BLaER1 treated with 17β-estradiol and CSF1 and Interleukin-3, amounts not matched to agents 10 nM and 100 nM (cell line): Measurements from ENCODE around the gene DFFB.
A peak's percentile ranks its signal among the peaks of the same experiment; 100 is the strongest.

Source experiments
- H3K27ac ChIP-seq, 11 experiments: shearing (Covaris generic); formaldehyde crosslinking; 2 replicates each; pipeline ENCODE4 v1.8.1; 2022
- H3K27me3 ChIP-seq, 11 experiments: shearing (Covaris generic); formaldehyde crosslinking; 2 replicates each; pipeline ENCODE4 v1.8.1; 2022
- H3K36me3 ChIP-seq, 11 experiments: shearing (Covaris generic); formaldehyde crosslinking; 2 replicates each; pipeline ENCODE4 v1.8.1; 2022
- H3K4me1 ChIP-seq, 10 experiments: shearing (Covaris generic); formaldehyde crosslinking; 2 replicates each; pipeline ENCODE4 v1.8.1; 2022
- H3K4me2 ChIP-seq, 11 experiments: shearing (Covaris generic); formaldehyde crosslinking; 2 replicates each; pipeline ENCODE4 v1.8.1; 2022
- H3K4me3 ChIP-seq, 10 experiments: shearing (Covaris generic); formaldehyde crosslinking; 2 replicates each; pipeline ENCODE4 v1.8.1; 2022
- H3K9ac ChIP-seq, 11 experiments: shearing (Covaris generic); formaldehyde crosslinking; 2 replicates each; pipeline ENCODE4 v1.8.1; 2022
- H3K9me3 ChIP-seq, 11 experiments: shearing (Covaris generic); formaldehyde crosslinking; replicated peaks in 1 of 11; 2 replicates each; pipeline ENCODE4 v1.8.1; 2022
- H4K20me1 ChIP-seq, 11 experiments: shearing (Covaris generic); formaldehyde crosslinking; 2 replicates each; pipeline ENCODE4 v1.8.1; 2022
- Cebpa-rat ChIP-seq, 11 experiments: shearing (Covaris generic); IDR thresholded peaks; 2 replicates each; pipeline ENCODE4 v1.8.1; 2022

The DFFB gene

DNA sequence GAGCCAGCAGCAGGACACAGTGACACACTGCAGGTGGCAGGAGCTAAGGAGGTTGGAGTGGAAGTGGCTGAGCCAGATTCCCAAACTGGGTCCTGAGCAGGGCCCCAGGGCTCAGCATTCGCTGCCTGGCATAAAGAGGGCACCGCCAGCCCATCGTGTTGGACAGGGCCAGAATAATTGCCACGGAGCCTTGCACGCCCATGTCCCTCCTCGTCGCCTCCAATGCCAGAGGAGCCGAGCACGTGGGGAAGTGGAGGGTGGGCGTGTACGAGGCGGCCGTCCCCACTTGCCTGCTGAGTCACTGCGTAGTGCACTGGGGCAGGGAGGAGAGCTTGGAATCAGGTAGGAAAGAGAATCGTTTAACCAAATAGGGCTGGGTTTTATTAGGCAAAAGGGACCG, 34.9 kb upstream of the DFFB start:
- Histone ChIP-seq H3K4me2 (peak overlapping the region; percentile 12 to 87 (median 80); a peak in 21 of 22 replicates), H3K4me3 (no peak overlapping the region), H3K9ac (peak overlapping the region in 5 of 11 experiments; percentile 5 to 34 (median 22); a peak in 4 of 22 replicates), H3K4me1 (peaks cover 22 to 49% (median 46%) of the 10 kb centered on the region in 10 experiments), H3K27ac (peak overlapping the region in 6 of 11 experiments; percentile 16 to 52 (median 40); a peak in 4 of 22 replicates), H3K36me3 (peaks cover 30 to 76% (median 48%) of the 10 kb centered on the region in 11 experiments), H3K27me3 (no peaks in the 10 kb centered on the region), H4K20me1 (peaks cover 0 to 16% (median 0%) of the 10 kb centered on the region in 11 experiments; a peak in 3 of 22 replicates), H3K9me3 (no peaks in the 10 kb centered on the region)
- no peak for TF ChIP-seq Cebpa-rat (IDR thresholded peaks at IDR 0.05)

DNA sequence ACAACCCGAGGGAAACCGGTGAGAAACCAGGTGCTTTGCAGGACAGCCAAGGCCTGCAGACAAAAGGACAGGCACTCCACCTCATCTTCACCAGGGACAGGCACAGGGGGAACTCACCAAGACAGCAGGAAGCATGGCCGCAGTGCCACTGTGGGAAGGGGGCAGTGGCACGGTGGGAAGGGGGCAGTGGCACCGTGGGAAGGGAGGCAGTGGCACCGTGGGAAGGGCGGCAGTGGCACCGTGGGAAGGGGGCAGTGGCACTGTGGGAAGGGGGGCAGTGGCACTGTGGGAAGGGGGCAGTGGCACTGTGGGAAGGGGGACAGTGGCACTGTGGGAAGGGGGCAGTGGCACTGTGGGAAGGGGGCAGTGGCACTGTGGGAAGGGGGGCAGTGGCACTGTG, 32.6 kb upstream of the DFFB start:
- Histone ChIP-seq H3K4me3 (no peak overlapping the region), H3K4me1 (peaks cover 22 to 48% (median 45%) of the 10 kb centered on the region in 10 experiments), H4K20me1 (peaks cover 0 to 7% (median 0%) of the 10 kb centered on the region in 11 experiments; a peak in 2 of 22 replicates), H3K27me3 (no peaks in the 10 kb centered on the region), H3K36me3 (peaks cover 49 to 90% (median 69%) of the 10 kb centered on the region in 11 experiments), H3K27ac (no peak overlapping the region), H3K9me3 (no peaks in the 10 kb centered on the region), H3K9ac (no peak overlapping the region), H3K4me2 (no peak overlapping the region)
- no peak for TF ChIP-seq Cebpa-rat (IDR thresholded peaks at IDR 0.05)

DNA sequence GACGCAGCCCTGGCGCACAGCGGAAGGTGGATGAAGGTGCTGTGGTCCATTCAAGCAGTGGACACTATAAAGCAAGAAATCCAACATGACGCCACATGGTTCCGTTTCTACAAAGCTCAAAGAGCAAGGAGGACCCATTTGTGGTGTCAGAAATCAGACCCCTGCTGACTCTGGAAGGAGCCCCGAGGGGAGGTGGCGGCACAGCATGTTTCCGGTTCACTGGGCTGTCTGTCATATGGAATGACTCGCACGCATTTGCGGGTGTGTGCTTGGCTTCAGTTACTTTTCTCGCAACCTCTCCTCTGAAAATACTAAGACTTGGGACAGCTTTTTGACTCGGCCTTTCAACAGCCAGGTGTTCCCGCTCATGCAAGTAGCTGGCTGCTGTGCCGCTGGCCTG, 31.9 kb upstream of the DFFB start:
- TF ChIP-seq Cebpa-rat (IDR thresholded peaks at IDR 0.05) = no peak
- H4K20me1 ChIP-seq = peaks cover 0 to 7% (median 0%) of the 10 kb centered on the region in 11 experiments; a peak in 2 of 22 replicates
- H3K36me3 ChIP-seq = peaks cover 55 to 93% (median 71%) of the 10 kb centered on the region in 11 experiments

DNA sequence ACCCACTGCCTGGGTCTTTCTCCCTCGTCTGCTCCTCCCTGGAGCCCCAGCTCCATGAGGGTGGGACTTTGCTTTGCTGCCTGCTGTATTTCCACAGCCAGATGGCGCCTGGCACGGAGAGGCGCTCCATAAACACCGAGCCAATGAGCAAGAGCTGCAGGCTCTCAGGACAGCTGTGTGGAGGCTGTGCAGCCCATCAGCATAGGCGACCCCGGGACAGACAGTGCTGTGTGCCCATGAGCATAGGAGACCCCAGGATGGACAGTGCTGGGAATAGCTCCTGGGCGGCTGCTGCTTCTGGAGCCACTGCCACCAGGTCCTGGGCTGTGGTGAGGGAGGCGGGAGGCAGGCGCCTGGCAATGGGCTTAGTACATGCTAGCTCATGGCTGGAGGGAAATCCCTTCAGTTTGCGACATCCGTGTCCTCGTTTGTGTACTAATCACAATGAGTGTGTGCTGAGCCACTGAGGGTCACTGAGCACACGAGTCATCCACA, 29.4 kb upstream of the DFFB start:
- Histone ChIP-seq H3K4me2 (no peak overlapping the region), H3K9ac (no peak overlapping the region), H3K36me3 (peaks cover 70 to 97% (median 86%) of the 10 kb centered on the region in 11 experiments), H3K27me3 (no peaks in the 10 kb centered on the region), H3K27ac (no peak overlapping the region), H3K9me3 (no peaks in the 10 kb centered on the region), H3K4me3 (no peak overlapping the region), H4K20me1 (0 out of 22 replicates have a peak, but pooled peaks cover 0 to 6% (median 0%) of the 10 kb centered on the region in 11 experiments), H3K4me1 (peaks cover 0 to 16% (median 13%) of the 10 kb centered on the region in 10 experiments; a peak in 17 of 20 replicates)
- no peak for TF ChIP-seq Cebpa-rat (IDR thresholded peaks at IDR 0.05)

More for the DNA sequence above, 31.9 kb upstream of the DFFB start:
- Histone ChIP-seq H3K9ac (peak overlapping the region in 2 of 11 experiments; percentile 17; a peak in 1 of 22 replicates), H3K4me1 (peaks cover 22 to 41% (median 38%) of the 10 kb centered on the region in 10 experiments), H3K27me3 (no peaks in the 10 kb centered on the region), H3K4me3 (no peak overlapping the region), H3K9me3 (no peaks in the 10 kb centered on the region), H3K27ac (no peak overlapping the region), H3K4me2 (peak overlapping the region in 9 of 11 experiments; percentile 1 to 63 (median 44); a peak in 15 of 22 replicates)

DNA sequence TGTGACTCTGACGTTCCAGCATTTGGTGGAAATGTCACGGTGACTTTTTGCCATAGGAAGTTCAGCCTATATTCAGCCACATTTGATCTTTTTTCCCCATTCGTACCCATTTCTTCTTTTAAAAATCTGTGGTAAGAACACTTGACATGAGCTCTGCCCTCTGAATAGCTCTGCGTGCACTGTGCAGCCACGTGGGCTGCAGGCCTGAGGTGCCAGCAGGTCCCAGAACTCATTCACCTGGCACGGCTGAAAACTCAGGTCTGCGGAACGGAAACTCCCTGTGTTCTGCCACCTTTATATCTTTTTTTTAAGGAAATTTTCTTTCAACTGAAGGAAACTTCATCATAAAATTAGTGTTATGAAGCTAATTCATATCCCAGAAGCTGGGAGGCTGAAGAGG, 28.9 kb upstream of the DFFB start:
- Histone ChIP-seq H3K27me3 (no peaks in the 10 kb centered on the region), H3K9ac (no peak overlapping the region), H3K9me3 (no peaks in the 10 kb centered on the region), H3K4me3 (no peak overlapping the region), H4K20me1 (0 out of 22 replicates have a peak, but pooled peaks cover 0 to 1% (median 0%) of the 10 kb centered on the region in 11 experiments), H3K4me2 (no peak overlapping the region), H3K36me3 (peaks cover 69 to 97% (median 85%) of the 10 kb centered on the region in 11 experiments), H3K4me1 (peaks cover 0 to 15% (median 12%) of the 10 kb centered on the region in 10 experiments; a peak in 15 of 20 replicates), H3K27ac (no peak overlapping the region)
- no peak for TF ChIP-seq Cebpa-rat (IDR thresholded peaks at IDR 0.05)

DNA sequence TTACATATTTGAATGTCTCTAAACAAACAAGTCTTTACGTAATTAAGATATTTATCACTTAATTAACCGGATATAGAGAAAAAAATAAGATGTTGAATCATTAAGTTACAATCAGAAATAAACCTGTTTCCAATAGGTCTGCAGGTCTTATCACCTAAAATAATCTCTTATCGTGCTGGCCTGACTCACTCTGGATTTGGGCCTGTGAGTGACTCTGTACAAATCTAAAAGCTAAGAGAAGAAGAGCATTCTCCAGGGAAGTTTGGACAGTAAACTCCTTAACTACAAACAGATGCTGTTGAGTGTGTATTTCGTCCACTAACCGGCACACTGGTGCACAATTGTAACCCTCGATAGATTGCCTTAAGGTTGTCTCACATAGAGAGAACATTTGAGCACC, 25.6 kb upstream of the DFFB start:
- no peak overlapping the region for H3K4me3 ChIP-seq
- TF ChIP-seq Cebpa-rat (IDR thresholded peaks at IDR 0.05) = no peak
- H3K36me3 ChIP-seq = peaks cover 72 to 100% (median 89%) of the 10 kb centered on the region in 11 experiments
- no peaks in the 10 kb centered on the region for H3K4me1 ChIP-seq
- H4K20me1 ChIP-seq = no peaks in the 10 kb centered on the region
- H3K4me2 ChIP-seq = no peak overlapping the region
- no peaks in the 10 kb centered on the region for H3K27me3 ChIP-seq
- peaks cover 0 to 6% (median 3%) of the 10 kb centered on the region in 11 experiments; a peak in 14 of 22 replicates for H3K9me3 ChIP-seq
- no peak overlapping the region for H3K9ac ChIP-seq
- no peak overlapping the region for H3K27ac ChIP-seq

DNA sequence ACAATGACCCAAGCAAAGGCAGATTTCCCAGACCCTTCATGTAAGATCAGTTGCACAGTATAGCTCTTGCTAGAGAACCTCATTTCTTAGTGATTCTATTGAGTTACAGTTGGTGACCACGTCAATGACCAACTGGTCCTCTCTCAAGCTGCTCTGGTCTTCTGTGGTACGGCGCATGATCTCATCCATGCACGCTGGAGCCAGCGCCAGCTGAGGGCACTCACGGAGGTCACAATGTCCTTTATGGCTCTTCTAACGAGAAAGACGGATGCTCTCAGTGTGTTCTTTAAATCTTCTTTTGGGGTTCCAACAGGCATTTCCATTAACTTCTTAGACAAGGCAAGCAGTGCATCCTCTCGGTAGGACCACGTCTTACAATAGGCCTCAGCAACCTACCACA, 22.6 kb upstream of the DFFB start:
- Histone ChIP-seq H3K9ac (no peak overlapping the region), H3K36me3 (peaks cover 69 to 99% (median 86%) of the 10 kb centered on the region in 11 experiments), H4K20me1 (no peaks in the 10 kb centered on the region), H3K4me2 (no peak overlapping the region), H3K4me1 (peaks cover 0 to 11% (median 8%) of the 10 kb centered on the region in 10 experiments; a peak in 16 of 20 replicates), H3K27me3 (no peaks in the 10 kb centered on the region), H3K9me3 (peaks cover 17 to 28% (median 25%) of the 10 kb centered on the region in 11 experiments), H3K27ac (no peak overlapping the region), H3K4me3 (no peak overlapping the region)
- no peak for TF ChIP-seq Cebpa-rat (IDR thresholded peaks at IDR 0.05)

DNA sequence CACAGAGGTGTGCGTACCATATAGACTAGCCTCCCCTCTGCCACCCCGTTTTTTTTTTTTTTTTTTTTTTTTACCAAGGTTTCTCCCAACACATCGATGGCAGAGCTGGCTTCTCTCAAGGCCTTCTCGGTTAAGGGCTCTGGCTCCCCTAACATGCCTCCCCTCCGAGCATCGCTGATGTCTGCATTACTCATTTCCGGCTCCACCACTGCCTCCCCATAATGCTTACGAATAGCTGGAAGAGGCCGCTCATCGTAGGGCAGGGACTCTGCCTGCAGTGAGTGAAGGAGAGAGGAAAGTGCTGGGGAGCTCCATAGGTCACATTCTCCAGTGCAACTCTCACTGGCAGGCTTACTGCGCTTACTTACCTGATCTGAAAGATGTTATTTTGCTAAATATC, 20.9 kb upstream of the DFFB start:
- Histone ChIP-seq H3K9ac (no peak overlapping the region), H3K4me3 (no peak overlapping the region), H4K20me1 (no peaks in the 10 kb centered on the region), H3K4me2 (no peak overlapping the region), H3K9me3 (peaks cover 17 to 28% (median 25%) of the 10 kb centered on the region in 11 experiments), H3K36me3 (peaks cover 55 to 91% (median 77%) of the 10 kb centered on the region in 11 experiments), H3K4me1 (peaks cover 0 to 28% (median 24%) of the 10 kb centered on the region in 10 experiments; a peak in 16 of 20 replicates), H3K27me3 (no peaks in the 10 kb centered on the region), H3K27ac (no peak overlapping the region)
- no peak for TF ChIP-seq Cebpa-rat (IDR thresholded peaks at IDR 0.05)

DNA sequence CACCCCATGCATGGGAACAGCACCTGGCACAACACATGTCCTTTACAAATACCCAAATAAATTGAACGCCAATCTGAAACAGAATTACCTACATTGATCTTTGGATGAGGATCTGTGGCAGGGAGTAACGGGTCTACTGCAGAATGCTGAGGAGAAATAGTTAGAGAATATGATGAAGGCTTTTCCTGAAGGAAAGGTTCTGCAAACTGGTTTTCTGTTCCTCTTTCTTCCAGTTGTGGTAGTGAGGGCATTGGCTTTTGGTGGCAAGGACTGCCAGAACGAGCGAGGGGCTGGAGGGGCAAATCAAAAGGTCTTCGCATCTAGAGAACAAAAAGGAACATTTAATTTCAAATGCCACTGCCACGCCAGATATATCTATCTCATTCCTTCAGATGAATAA, 20.1 kb upstream of the DFFB start:
- H3K4me2 ChIP-seq = no peak overlapping the region
- no peak overlapping the region for H3K4me3 ChIP-seq
- no peak overlapping the region for H3K27ac ChIP-seq
- TF ChIP-seq Cebpa-rat (IDR thresholded peaks at IDR 0.05) = no peak
- H4K20me1 ChIP-seq = no peaks in the 10 kb centered on the region
- no peak overlapping the region for H3K9ac ChIP-seq
- peaks cover 0 to 34% (median 27%) of the 10 kb centered on the region in 10 experiments; a peak in 16 of 20 replicates for H3K4me1 ChIP-seq
- peaks cover 48 to 91% (median 73%) of the 10 kb centered on the region in 11 experiments for H3K36me3 ChIP-seq
- peaks cover 17 to 28% (median 25%) of the 10 kb centered on the region in 11 experiments for H3K9me3 ChIP-seq
- H3K27me3 ChIP-seq = no peaks in the 10 kb centered on the region
